Peyer's patch (tissue), 4 donors: Measurements from ENCODE around the gene GAS2L3.
"Not testable (repeated sequence)": the region's sequence is repeated elsewhere in the genome, so short reads cannot be mapped to it uniquely, and the experiment has no call there.

Experiments
- CTCF ChIP-seq, 6 experiments: fragments of 450-650 bp in 4 of 6; fragments of 200-600 bp in 2 of 6; sonication (generic) in 1 of 6; IDR thresholded peaks; one replicate each; pipeline ENCODE4 v1.5.1; 2017 to 2019; ENCODE audit warnings: antibody characterized with exemption in 6 of 6, mild to moderate bottlenecking in 3 of 6, moderate library complexity in 1 of 6
- POLR2A ChIP-seq, 2 donors: fragments of 450-650 bp; IDR thresholded peaks; one replicate each; pipeline ENCODE4 v1.5.1; 2017; ENCODE audit warnings: antibody characterized with exemption in 2 of 2, mild to moderate bottlenecking in 2 of 2, moderate library complexity in 2 of 2

GRCh38 chr12:100633082-100633785 is 59.8 kb downstream of the GAS2L3 start:
- not testable (repeated sequence) for TF ChIP-seq CTCF, POLR2A (IDR thresholded peaks at IDR 0.05)
